Skin epidermis (tissue), 12 donors: ENCODE data around the gene CADM2.

ENCODE experiments used
- H3K27ac ChIP-seq, 21 experiments: fragments of 200-600 bp; sonication (generic) in 11 of 21; one replicate each; pipeline ENCODE4 v1.5.0; 2020; ENCODE audit warnings: mild to moderate bottlenecking in 3 of 21, inconsistent platforms in 2 of 21, moderate library complexity in 2 of 21
- H3K4me3 ChIP-seq, 7 experiments: fragments of 200-600 bp; sonication (generic) in 2 of 7; one replicate each; pipeline ENCODE4 v1.5.0; 2020; ENCODE audit warnings: inconsistent platforms in 2 of 7, mild to moderate bottlenecking in 2 of 7, moderate library complexity in 1 of 7

Gene CADM2

GRCh38 chr3:85288257-85288656 is 329.5 kb downstream of the CADM2 start:
- Histone ChIP-seq H3K27ac (no peak overlapping the region), H3K4me3 (no peak overlapping the region)

- Histone ChIP-seq H3K4me3 (no peak overlapping the region), H3K27ac (no peak overlapping the region)
Measured at GRCh38 chr3:85297291-85297690, 338.5 kb downstream of the CADM2 start.

- no peak overlapping the region for H3K27ac ChIP-seq
Measured at GRCh38 chr3:85298032-85298431, 339.2 kb downstream of the CADM2 start.

GRCh38 chr3:85303156-85303555 is 344.4 kb downstream of the CADM2 start:
- Histone ChIP-seq H3K4me3 (no peak overlapping the region), H3K27ac (no peak overlapping the region)

More at GRCh38 chr3:85298032-85298431, 339.2 kb downstream of the CADM2 start:
- no peak overlapping the region for H3K4me3 ChIP-seq

GRCh38 chr3:85304360-85304964 is 345.7 kb downstream of the CADM2 start:
- Histone ChIP-seq H3K27ac (no peak overlapping the region), H3K4me3 (no peak overlapping the region)

- Histone ChIP-seq H3K4me3 (no peak overlapping the region), H3K27ac (no peak overlapping the region)
Measured at GRCh38 chr3:85312331-85312730, 353.5 kb downstream of the CADM2 start.

- no peak overlapping the region for H3K4me3 ChIP-seq
- no peak overlapping the region for H3K27ac ChIP-seq
Measured at GRCh38 chr3:85313380-85313779, 354.6 kb downstream of the CADM2 start.

GRCh38 chr3:85316252-85316651 is 357.5 kb downstream of the CADM2 start:
- H3K27ac ChIP-seq: no peak overlapping the region
- no peak overlapping the region for H3K4me3 ChIP-seq

GRCh38 chr3:85321892-85322291 is 363.1 kb downstream of the CADM2 start:
- H3K4me3 ChIP-seq: no peak overlapping the region
- no peak overlapping the region for H3K27ac ChIP-seq

- Histone ChIP-seq H3K27ac (no peak overlapping the region), H3K4me3 (no peak overlapping the region)
Measured at GRCh38 chr3:85330071-85330470, 371.3 kb downstream of the CADM2 start.

GRCh38 chr3:85337895-85338294 is 379.1 kb downstream of the CADM2 start:
- H3K4me3 ChIP-seq: no peak overlapping the region
- no peak overlapping the region for H3K27ac ChIP-seq

GRCh38 chr3:85342915-85343314 is 384.1 kb downstream of the CADM2 start:
- no peak overlapping the region for H3K27ac ChIP-seq

GRCh38 chr3:85355572-85355971 is 396.8 kb downstream of the CADM2 start:
- H3K4me3 ChIP-seq: no peak overlapping the region
- no peak overlapping the region for H3K27ac ChIP-seq

More at GRCh38 chr3:85342915-85343314, 384.1 kb downstream of the CADM2 start:
- H3K4me3 ChIP-seq: no peak overlapping the region

- H3K27ac ChIP-seq: no peak overlapping the region
- H3K4me3 ChIP-seq: no peak overlapping the region
Measured at GRCh38 chr3:85360742-85361387, 402.1 kb downstream of the CADM2 start.

GRCh38 chr3:85364296-85364909 is 405.6 kb downstream of the CADM2 start:
- Histone ChIP-seq H3K27ac (no peak overlapping the region), H3K4me3 (no peak overlapping the region)

GRCh38 chr3:85370341-85370740 is 411.6 kb downstream of the CADM2 start:
- Histone ChIP-seq H3K4me3 (no peak overlapping the region), H3K27ac (no peak overlapping the region)

GRCh38 chr3:85376131-85376530 is 417.3 kb downstream of the CADM2 start:
- H3K27ac ChIP-seq: no peak overlapping the region
- no peak overlapping the region for H3K4me3 ChIP-seq

- Histone ChIP-seq H3K27ac (no peak overlapping the region), H3K4me3 (no peak overlapping the region)
Measured at GRCh38 chr3:85377115-85377514, 418.3 kb downstream of the CADM2 start.

- no peak overlapping the region for H3K4me3 ChIP-seq
- H3K27ac ChIP-seq: no peak overlapping the region
Measured at GRCh38 chr3:85384372-85384771, 425.6 kb downstream of the CADM2 start.

- H3K27ac ChIP-seq: no peak overlapping the region
- H3K4me3 ChIP-seq: no peak overlapping the region
Measured at GRCh38 chr3:85387913-85388505, 429.2 kb downstream of the CADM2 start.

GRCh38 chr3:85394424-85394823 is 435.6 kb downstream of the CADM2 start:
- no peak overlapping the region for H3K4me3 ChIP-seq

More at GRCh38 chr3:85394424-85394823, 435.6 kb downstream of the CADM2 start:
- H3K27ac ChIP-seq: no peak overlapping the region
